H9 (cell line): ENCODE results near the gene CAPN2. TPM values are rescaled to one million over a fixed set of nuclear protein-coding genes. Genes with fewer than 3 reads are reported as not detected.
A peak's percentile ranks its signal among the peaks of the same experiment; 100 is the strongest.

Source experiments
- DNase-seq: peaks from one replicate; pipeline ENCODE4 v3.0.0-alpha.2; 2017
- H2AFZ ChIP-seq: one replicate; pipeline ENCODE4 v1.6.1; 2013; ENCODE audit warnings: mild to moderate bottlenecking, low read length, control low read depth, moderate library complexity
- H2AK5ac ChIP-seq: 2 replicates; pipeline ENCODE4 v1.6.1; 2013; ENCODE audit warnings: low read length, control low read depth, mixed read lengths; ENCODE audit not compliant: insufficient read length
- H2BK120ac ChIP-seq: one replicate; pipeline ENCODE4 v1.6.1; 2013; ENCODE audit warnings: low read depth, mild to moderate bottlenecking, low read length, control low read depth, inconsistent platforms; ENCODE audit not compliant: poor library complexity, severe bottlenecking
- H2BK12ac ChIP-seq: 2 replicates; pipeline ENCODE4 v1.6.1; 2013; ENCODE audit warnings: low read length, control low read depth, mixed read lengths, low read depth; ENCODE audit not compliant: insufficient read length
- H2BK15ac ChIP-seq: 2 replicates; pipeline ENCODE4 v1.6.1; 2013; ENCODE audit warnings: low read depth, low read length, control low read depth
- H2BK20ac ChIP-seq: one replicate; pipeline ENCODE4 v1.6.1; 2013; ENCODE audit warnings: low read depth, mild to moderate bottlenecking, low read length, control low read depth, inconsistent platforms; ENCODE audit not compliant: poor library complexity, severe bottlenecking
- H2BK5ac ChIP-seq: 2 replicates; pipeline ENCODE4 v1.6.1; 2013; ENCODE audit warnings: low read length, control low read depth, mixed read lengths; ENCODE audit not compliant: insufficient read length
- H3K14ac ChIP-seq: 2 replicates; pipeline ENCODE4 v1.6.1; 2013; ENCODE audit warnings: low read length, control low read depth; ENCODE audit not compliant: insufficient read depth
- H3K18ac ChIP-seq: 2 replicates; pipeline ENCODE4 v1.6.1; 2013; ENCODE audit warnings: low read depth, mild to moderate bottlenecking, mixed read lengths, low read length, control low read depth; ENCODE audit not compliant: insufficient read length
- H3K23ac ChIP-seq: 2 replicates; pipeline ENCODE4 v1.6.1; 2013; ENCODE audit warnings: low read length, control low read depth, mixed read lengths, low read depth; ENCODE audit not compliant: insufficient read length
- H3K23me2 ChIP-seq: 2 replicates; pipeline ENCODE4 v1.6.1; 2013; ENCODE audit warnings: low read depth, mild to moderate bottlenecking, mixed read lengths, low read length, control low read depth; ENCODE audit not compliant: insufficient read length, poor library complexity, severe bottlenecking
- H3K27ac ChIP-seq: 2 replicates; pipeline ENCODE4 v1.5.1; 2013; ENCODE audit warnings: low read length, control low read depth, mixed read lengths, low read depth; ENCODE audit not compliant: insufficient read length
- H3K27me3 ChIP-seq: 2 replicates; pipeline ENCODE4 v1.6.1; 2013; ENCODE audit warnings: low read length, control low read depth, inconsistent platforms; ENCODE audit not compliant: insufficient read depth
- H3K4ac ChIP-seq: 2 replicates; pipeline ENCODE4 v1.6.1; 2013; ENCODE audit warnings: low read depth, mild to moderate bottlenecking, control low read depth, inconsistent platforms, low read length, moderate library complexity
- H3K4me1 ChIP-seq: 2 replicates; pipeline ENCODE4 v1.6.1; 2013; ENCODE audit warnings: low read length, control low read depth, inconsistent platforms; ENCODE audit not compliant: insufficient read depth
- H3K4me2 ChIP-seq: 2 replicates; pipeline ENCODE4 v1.6.1; 2013; ENCODE audit warnings: low read length, control low read depth, mixed read lengths; ENCODE audit not compliant: insufficient read length, insufficient read depth
- H3K56ac ChIP-seq: 2 replicates; pipeline ENCODE4 v1.6.1; 2013; ENCODE audit warnings: low read depth, mild to moderate bottlenecking, mixed read lengths, low read length, control low read depth; ENCODE audit not compliant: insufficient read length
- H3K79me1 ChIP-seq: 2 replicates; pipeline ENCODE4 v1.6.1; 2013; ENCODE audit warnings: low read depth, mild to moderate bottlenecking, moderate library complexity, low read length, control low read depth, inconsistent platforms; ENCODE audit not compliant: insufficient read depth, poor library complexity, severe bottlenecking
- H3K79me2 ChIP-seq: 2 replicates; pipeline ENCODE4 v1.6.1; 2013; ENCODE audit warnings: low read length, control low read depth, inconsistent platforms; ENCODE audit not compliant: insufficient read depth
- H3K9ac ChIP-seq: 2 replicates; pipeline ENCODE4 v1.6.1; 2013; ENCODE audit warnings: low read length, control low read depth, mixed read lengths; ENCODE audit not compliant: insufficient read length; ENCODE audit errors: extremely low read depth
- H3K9me3 ChIP-seq: one replicate; pipeline ENCODE4 v1.6.1; 2013; ENCODE audit warnings: low read depth, low read length, inconsistent platforms; ENCODE audit not compliant: control insufficient read depth
- H3T11ph ChIP-seq: one replicate; pipeline ENCODE4 v1.6.1; 2013; ENCODE audit warnings: mild to moderate bottlenecking, low read length, control low read depth, inconsistent platforms
- H4K20me1 ChIP-seq: one replicate; pipeline ENCODE4 v1.6.1; 2013; ENCODE audit not compliant: control insufficient read depth, insufficient read length, insufficient read depth
- H4K5ac ChIP-seq: 2 replicates; pipeline ENCODE4 v1.6.1; 2013; ENCODE audit warnings: low read depth, mild to moderate bottlenecking, mixed read lengths, low read length, control low read depth; ENCODE audit not compliant: insufficient read length
- H4K8ac ChIP-seq: replicated peaks from 2 replicates; pipeline ENCODE4 v1.6.1; 2013; ENCODE audit warnings: low read length, control low read depth, mixed read lengths, low read depth; ENCODE audit not compliant: insufficient read length
- H4K91ac ChIP-seq: 2 replicates; pipeline ENCODE4 v1.6.1; 2013; ENCODE audit warnings: low read depth, mild to moderate bottlenecking, moderate library complexity, mixed read lengths, low read length, control low read depth; ENCODE audit not compliant: insufficient read length
- H3K27ac Mint-ChIP-seq, 3 experiments: 2 replicates in 2 of 3; 3 replicates in 1 of 3; pipeline ENCODE4 v1.8.0; 2020 to 2021; ENCODE audit warnings: mixed read lengths in 3 of 3, mild to moderate bottlenecking in 1 of 3, moderate library complexity in 1 of 3
- H3K27me3 Mint-ChIP-seq: 2 replicates; pipeline ENCODE4 v1.8.0; 2021; ENCODE audit warnings: low read depth, mild to moderate bottlenecking, moderate library complexity, mixed read lengths
- H3K36me3 Mint-ChIP-seq, 3 experiments: 2 replicates in 2 of 3; 3 replicates in 1 of 3; pipeline ENCODE4 v1.8.0; 2020 to 2021; ENCODE audit warnings: low read depth in 3 of 3, mixed read lengths in 3 of 3; ENCODE audit not compliant: insufficient read depth in 1 of 3
- H3K4me1 Mint-ChIP-seq, 2 experiments: 2 replicates each; pipeline ENCODE4 v1.8.0; 2020; ENCODE audit warnings: mixed read lengths in 2 of 2
- H3K4me3 Mint-ChIP-seq, 2 experiments: 2 replicates in 1 of 2; 3 replicates in 1 of 2; pipeline ENCODE4 v1.8.0; 2020 to 2021; ENCODE audit warnings: mild to moderate bottlenecking in 2 of 2, mixed read lengths in 2 of 2, moderate library complexity in 1 of 2
- H3K9me3 Mint-ChIP-seq, 2 experiments: 2 replicates in 1 of 2; 3 replicates in 1 of 2; pipeline ENCODE4 v1.8.0; 2020; ENCODE audit warnings: mild to moderate bottlenecking in 2 of 2, mixed read lengths in 2 of 2, moderate library complexity in 1 of 2
- CTCF ChIP-seq: fragments of 200-600 bp; sonication (generic); conservative IDR thresholded peaks from 3 replicates; pipeline ENCODE4 v1.8.0; 2021; ENCODE audit warnings: antibody characterized with exemption, mild to moderate bottlenecking
- WGBS: extraction: QIAGEN DNeasy Blood & Tissue Kit; methylation state at CpG from one replicate; pipeline ENCODE4 v1.1.7; 2013; ENCODE audit warnings: missing lambda C conversion rate, low lambda C conversion rate, mixed read lengths; ENCODE audit not compliant: insufficient read length; ENCODE audit errors: extremely low coverage; 5-methylcytosine and 5-hydroxymethylcytosine counted together
- total RNA-seq: library from RNA; stranded (reverse); gene quantifications from 2 replicates; pipeline ENCODE4 v1.2.1, GENCODE V29; 2021

Gene CAPN2
- total RNA-seq, 1 experiment from 2014 or later: 32.2 TPM

- H2AFZ ChIP-seq: no peak overlapping the region
- H2BK20ac ChIP-seq: no peak overlapping the region
- no peaks in the 10 kb centered on the region for H3K36me3 Mint-ChIP-seq
- no peak overlapping the region for H2BK12ac ChIP-seq
- no peak overlapping the region for H2BK15ac ChIP-seq
- peak overlapping the region in 1 of 3 experiments; percentile 53; a peak in 1 of 7 replicates for H3K27ac Mint-ChIP-seq
- H3K18ac ChIP-seq: no peak overlapping the region
- no peak overlapping the region for H3K4me3 Mint-ChIP-seq
- no peaks in the 10 kb centered on the region for H3K23me2 ChIP-seq
- H4K91ac ChIP-seq: no peak overlapping the region
- no peaks in the 10 kb centered on the region for H3K4me1 ChIP-seq
- no peak overlapping the region for H3K14ac ChIP-seq
- no peak overlapping the region for H4K5ac ChIP-seq
- H4K8ac ChIP-seq: no peak overlapping the region
- WGBS: no CpG with 5 or more reads among the region's 4 CpGs
- no peaks in the 10 kb centered on the region for H3K79me2 ChIP-seq
- H2BK5ac ChIP-seq: no peak overlapping the region
- no peak overlapping the region for H2BK120ac ChIP-seq
- H3K27me3 Mint-ChIP-seq: peaks cover 7% of the 10 kb centered on the region
- H3K4me1 Mint-ChIP-seq: peaks cover 29 to 32% of the 10 kb centered on the region in 2 experiments
- H3K9me3 ChIP-seq: no peaks in the 10 kb centered on the region
- no peak overlapping the region for H3K4me2 ChIP-seq
- no peaks in the 10 kb centered on the region for H3K27me3 ChIP-seq
- no peak for DNase-seq
- H4K20me1 ChIP-seq: no peaks in the 10 kb centered on the region
- no peak overlapping the region for H3K4ac ChIP-seq
- H3K23ac ChIP-seq: no peak overlapping the region
- H2AK5ac ChIP-seq: no peak overlapping the region
- no peak overlapping the region for H3K9ac ChIP-seq
- no peaks in the 10 kb centered on the region for H3K79me1 ChIP-seq
- H3K9me3 Mint-ChIP-seq: no peaks in the 10 kb centered on the region; a peak in 1 of 5 replicates
- H3T11ph ChIP-seq: no peak overlapping the region
- no peak for TF ChIP-seq CTCF
- no peak overlapping the region for H3K27ac ChIP-seq
- H3K56ac ChIP-seq: no peak overlapping the region
These were observed 9.3 kb upstream of the CAPN2 start for GRCh38 chr1:223702735-223703667.
